Activated CD8-positive, alpha-beta T cell treated with anti-CD3 and anti-CD28 coated beads for 36 hours (primary cell): ENCODE measurements around the gene ZNF277. TPM values are rescaled to one million over a fixed set of nuclear protein-coding genes. Genes with fewer than 3 reads are reported as not detected.

ENCODE experiments used
- ATAC-seq: fragments of 200-7000 bp; cut with Tn5 transposase; one replicate; pipeline ENCODE4 v1.10.0; 2021; ENCODE audit warnings: mild to moderate bottlenecking, moderate library complexity
- CTCF ChIA-PET: fragments of 350-600 bp; sonication (Branson Sonifier 250); formaldehyde crosslinking; loops from one replicate; lab custom pipeline; 2021; ENCODE audit warnings: antibody characterized with exemption; lab: Charles Lee
- POLR2A ChIA-PET: fragments of 350-600 bp; sonication (Branson Sonifier 250); formaldehyde crosslinking; loops from one replicate; lab custom pipeline; 2021; ENCODE audit warnings: antibody characterized with exemption; lab: Charles Lee
- DNase-seq: peaks from one replicate; pipeline ENCODE4 v3.0.0-alpha.2; 2020
- H3K27ac Mint-ChIP-seq: one replicate; pipeline ENCODE4 v1.8.0; 2021; ENCODE audit warnings: mild to moderate bottlenecking, mixed read lengths
- H3K27me3 Mint-ChIP-seq: one replicate; pipeline ENCODE4 v1.8.0; 2021; ENCODE audit warnings: mixed read lengths
- H3K36me3 Mint-ChIP-seq: one replicate; pipeline ENCODE4 v1.8.0; 2021; ENCODE audit warnings: low read depth, mixed read lengths
- H3K4me1 Mint-ChIP-seq: one replicate; pipeline ENCODE4 v1.8.0; 2021; ENCODE audit warnings: low read depth, mixed read lengths
- H3K4me3 Mint-ChIP-seq: one replicate; pipeline ENCODE4 v1.8.0; 2021; ENCODE audit warnings: mild to moderate bottlenecking, moderate library complexity, mixed read lengths
- H3K9me3 Mint-ChIP-seq: one replicate; pipeline ENCODE4 v1.8.0; 2021; ENCODE audit warnings: mixed read lengths
- intact Hi-C: fragments of 100-400 bp; cut with micrococcal nuclease; formaldehyde crosslinking; loops from one replicate; pipeline ENCODE4 v1.10.0; 2022
- total RNA-seq, 2 experiments: library from RNA; stranded (reverse); gene quantifications; one replicate each; pipeline ENCODE4 v1.2.3, GENCODE V29; 2021
- TF ChIP-seq, protein P1 (sequence below): fragments of 200-600 bp; IDR thresholded peaks from one replicate; pipeline ENCODE4 v1.8.0; 2022; ENCODE audit warnings: antibody characterized with exemption, mild to moderate bottlenecking

The ZNF277 gene
- total RNA-seq, 2 experiments from 2014 or later, result 21.5 to 25.8 TPM

DNA sequence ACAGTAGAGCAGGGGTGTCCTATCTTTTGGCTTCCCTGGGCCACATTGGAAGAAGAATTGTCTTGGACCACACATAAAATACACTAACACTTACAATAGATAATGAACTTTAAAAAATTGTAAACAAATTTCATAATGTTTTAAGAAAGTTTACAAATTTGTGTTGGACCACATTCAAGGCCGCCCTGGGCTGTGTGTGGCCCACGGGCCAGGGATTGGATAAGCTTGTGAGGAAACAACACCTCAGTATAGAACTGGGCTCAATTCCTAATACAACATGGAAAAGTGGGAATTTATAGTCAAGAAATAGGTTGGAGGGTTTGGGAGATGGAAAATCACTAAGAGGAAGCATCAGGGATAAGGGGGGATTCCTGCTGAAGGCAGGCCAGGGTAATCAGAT lies 17.7 kb downstream of the ZNF277 start:
- H3K9me3 Mint-ChIP-seq, result no peaks in the 10 kb centered on the region
- intact Hi-C loops, result no loop called here
- no peak overlapping the region for H3K4me3 Mint-ChIP-seq
- CTCF ChIA-PET, result no interaction called here
- H3K36me3 Mint-ChIP-seq, result peaks cover 16% of the 10 kb centered on the region
- no peaks in the 10 kb centered on the region for H3K27me3 Mint-ChIP-seq
- H3K27ac Mint-ChIP-seq, result no peak overlapping the region
- DNase-seq (no peak), ATAC-seq (no peak)
- TF ChIP-seq, protein P1, sequence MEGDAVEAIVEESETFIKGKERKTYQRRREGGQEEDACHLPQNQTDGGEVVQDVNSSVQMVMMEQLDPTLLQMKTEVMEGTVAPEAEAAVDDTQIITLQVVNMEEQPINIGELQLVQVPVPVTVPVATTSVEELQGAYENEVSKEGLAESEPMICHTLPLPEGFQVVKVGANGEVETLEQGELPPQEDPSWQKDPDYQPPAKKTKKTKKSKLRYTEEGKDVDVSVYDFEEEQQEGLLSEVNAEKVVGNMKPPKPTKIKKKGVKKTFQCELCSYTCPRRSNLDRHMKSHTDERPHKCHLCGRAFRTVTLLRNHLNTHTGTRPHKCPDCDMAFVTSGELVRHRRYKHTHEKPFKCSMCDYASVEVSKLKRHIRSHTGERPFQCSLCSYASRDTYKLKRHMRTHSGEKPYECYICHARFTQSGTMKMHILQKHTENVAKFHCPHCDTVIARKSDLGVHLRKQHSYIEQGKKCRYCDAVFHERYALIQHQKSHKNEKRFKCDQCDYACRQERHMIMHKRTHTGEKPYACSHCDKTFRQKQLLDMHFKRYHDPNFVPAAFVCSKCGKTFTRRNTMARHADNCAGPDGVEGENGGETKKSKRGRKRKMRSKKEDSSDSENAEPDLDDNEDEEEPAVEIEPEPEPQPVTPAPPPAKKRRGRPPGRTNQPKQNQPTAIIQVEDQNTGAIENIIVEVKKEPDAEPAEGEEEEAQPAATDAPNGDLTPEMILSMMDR, result no peak
- H3K4me1 Mint-ChIP-seq, result peaks cover 26% of the 10 kb centered on the region
- POLR2A ChIA-PET, result no interaction called here

DNA sequence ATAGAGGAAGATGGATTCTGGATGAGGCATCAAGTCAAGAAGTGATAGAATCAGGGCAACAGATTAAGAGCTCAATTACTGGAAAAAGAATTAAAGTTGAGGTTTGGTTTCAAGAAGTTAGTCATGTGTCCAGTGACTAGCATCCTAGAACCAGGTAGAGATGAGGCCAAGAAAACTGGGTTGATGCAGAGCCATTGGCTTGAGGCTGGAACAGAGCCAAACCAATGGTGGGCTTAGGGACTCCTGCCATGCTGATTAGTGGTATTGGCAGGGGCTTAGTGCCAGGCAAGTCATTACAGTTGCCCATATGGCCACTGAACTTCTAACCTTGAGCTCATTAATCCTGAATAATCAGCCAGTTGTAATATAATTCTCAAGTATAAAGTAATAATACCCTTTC lies 18.5 kb downstream of the ZNF277 start:
- TF ChIP-seq, protein P1, result no peak
- Mint-ChIP-seq H3K4me3 (no peak overlapping the region), H3K36me3 (peaks cover 14% of the 10 kb centered on the region), H3K27me3 (no peaks in the 10 kb centered on the region), H3K27ac (no peak overlapping the region), H3K4me1 (peaks cover 28% of the 10 kb centered on the region), H3K9me3 (no peaks in the 10 kb centered on the region)
- ChIA-PET CTCF (no interaction called here), POLR2A (no interaction called here)
- ATAC-seq (no peak), DNase-seq (no peak)
- intact Hi-C loops, result no loop called here

DNA sequence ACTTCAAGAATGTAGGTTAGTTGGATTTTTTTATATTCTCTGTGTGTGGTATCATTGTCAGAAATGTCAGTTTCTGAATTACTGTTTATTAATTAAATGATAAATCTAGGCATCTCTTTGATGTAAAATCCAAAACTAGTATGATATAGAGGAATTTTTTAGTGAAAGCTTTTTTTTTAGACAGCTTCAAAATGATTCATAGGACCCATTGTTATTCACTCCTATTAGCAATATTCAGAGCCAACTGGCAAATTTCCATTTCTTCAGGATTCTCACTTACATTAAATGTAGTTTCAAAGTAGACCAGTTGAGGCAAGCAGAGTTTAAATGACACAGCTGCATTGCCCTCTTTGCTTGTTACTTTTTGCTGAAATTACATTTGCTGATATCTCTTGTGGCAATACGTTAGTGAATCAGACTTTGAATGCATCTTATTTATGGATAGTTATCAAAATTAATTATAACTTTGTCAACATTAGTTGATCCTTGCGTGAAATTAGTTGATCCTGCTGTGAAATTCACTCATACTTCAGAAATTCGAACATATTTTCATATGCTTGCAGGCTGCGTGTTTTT lies 20.3 kb downstream of the ZNF277 start:
- Mint-ChIP-seq H3K4me1 (peaks cover 28% of the 10 kb centered on the region), H3K27ac (no peak overlapping the region), H3K36me3 (peaks cover 7% of the 10 kb centered on the region), H3K27me3 (no peaks in the 10 kb centered on the region), H3K9me3 (no peaks in the 10 kb centered on the region), H3K4me3 (no peak overlapping the region)
- TF ChIP-seq, protein P1, result no peak
- ChIA-PET POLR2A (no interaction called here), CTCF (no interaction called here)
- intact Hi-C loops, result no loop called here
- ATAC-seq (no peak), DNase-seq (no peak)

DNA sequence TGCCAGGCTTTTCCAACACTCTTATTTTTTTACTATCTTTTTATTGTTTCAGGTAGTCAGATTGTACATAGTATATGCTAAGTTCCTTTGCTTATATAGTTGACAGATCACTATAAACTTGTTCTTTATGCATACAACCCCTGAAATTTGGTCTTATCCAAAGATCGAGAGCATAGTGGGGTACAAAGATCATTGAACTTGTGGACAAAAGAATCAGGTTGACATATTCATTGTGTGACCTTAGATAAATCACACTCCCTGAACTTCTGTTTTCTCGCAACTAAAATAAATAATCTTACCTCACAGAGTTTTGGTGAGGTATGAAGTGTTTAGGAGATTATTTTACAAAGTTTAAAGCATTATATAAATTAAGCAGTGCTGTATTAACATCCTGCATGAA lies 22.1 kb downstream of the ZNF277 start:
- Mint-ChIP-seq H3K4me3 (no peak overlapping the region), H3K27me3 (no peaks in the 10 kb centered on the region), H3K4me1 (peaks cover 25% of the 10 kb centered on the region), H3K9me3 (peaks cover 2% of the 10 kb centered on the region), H3K27ac (no peak overlapping the region), H3K36me3 (peaks cover 7% of the 10 kb centered on the region)
- POLR2A ChIA-PET, result no interaction called here
- ATAC-seq (no peak), DNase-seq (no peak)
- CTCF ChIA-PET, result no interaction called here
- TF ChIP-seq, protein P1, result no peak
- intact Hi-C loops, result no loop called here

DNA sequence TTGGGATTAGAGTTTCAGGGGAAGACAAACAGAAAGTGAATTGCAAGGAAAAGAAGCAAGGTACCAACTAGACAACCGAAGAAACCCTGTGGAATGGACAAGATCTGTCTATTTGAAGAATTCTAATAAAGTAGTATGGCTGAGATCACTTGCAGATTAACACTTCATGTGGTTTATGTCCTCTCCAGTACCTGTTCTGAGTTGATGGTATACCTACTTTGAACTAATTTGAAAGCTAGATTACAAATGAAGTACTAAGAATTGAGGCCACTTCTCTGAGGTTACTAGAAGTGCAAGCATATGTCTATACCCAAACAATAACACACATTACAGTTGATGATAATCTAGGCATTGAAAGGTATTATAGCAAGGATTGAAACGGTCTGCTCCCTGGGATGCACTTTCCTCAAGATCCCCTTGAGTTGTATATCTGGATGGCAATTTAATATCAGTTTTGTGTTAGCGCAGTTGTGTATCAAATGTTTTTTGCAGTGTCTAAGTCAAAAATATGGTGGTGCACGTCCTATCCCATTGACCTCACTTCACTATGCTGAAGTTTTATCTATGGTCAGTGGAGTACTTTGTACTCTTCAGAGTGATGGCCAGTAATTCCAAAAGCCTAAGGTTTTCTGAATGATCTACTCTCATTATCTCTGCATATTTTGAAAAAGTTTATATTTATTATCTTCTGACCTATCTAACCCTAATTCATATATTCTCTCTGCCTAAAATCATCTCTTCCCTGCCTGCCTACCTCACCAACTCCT lies 25.9 kb downstream of the ZNF277 start:
- CTCF ChIA-PET, result no interaction called here
- peaks cover 4% of the 10 kb centered on the region for H3K9me3 Mint-ChIP-seq
- H3K4me1 Mint-ChIP-seq, result peaks cover 15% of the 10 kb centered on the region
- intact Hi-C loops, result no loop called here
- peaks cover 17% of the 10 kb centered on the region for H3K36me3 Mint-ChIP-seq
- POLR2A ChIA-PET, result no interaction called here
- no peak overlapping the region for H3K27ac Mint-ChIP-seq
- DNase-seq (no peak), ATAC-seq (no peak)
- TF ChIP-seq, protein P1, result no peak
- H3K27me3 Mint-ChIP-seq, result no peaks in the 10 kb centered on the region
- no peak overlapping the region for H3K4me3 Mint-ChIP-seq
